Activated CD4-positive, alpha-beta T cell treated with anti-CD3 and anti-CD28 coated beads, Interleukin-2, amount 50 U/mL, for 48 hours (primary cell): ENCODE results near the gene STAT4.
A peak's percentile ranks its signal among the peaks of the same experiment; 100 is the strongest.

ENCODE experiments used
- DNase-seq, 2 experiments: peaks; one replicate each; pipeline ENCODE4 v3.0.0-alpha.2; 2020

STAT4 gene

DNA sequence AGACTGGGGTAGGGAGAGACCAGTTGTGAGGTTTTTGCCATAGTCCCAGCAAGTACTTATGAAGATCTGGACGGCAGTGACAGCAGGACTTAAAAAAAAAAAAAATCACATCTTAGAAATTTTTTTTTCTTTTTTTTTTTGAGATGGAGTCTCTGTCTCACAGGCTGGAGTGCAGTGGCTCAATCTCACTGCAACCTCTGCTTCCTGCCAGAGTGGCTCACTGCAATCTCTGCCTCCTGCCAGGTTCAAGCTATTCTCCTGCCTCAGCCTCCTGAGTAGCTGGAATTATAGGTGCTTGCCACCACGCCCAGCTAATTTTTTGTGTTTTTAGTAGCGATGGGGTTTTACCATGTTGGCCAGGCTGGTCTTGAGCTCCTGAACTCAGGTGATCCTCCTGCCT is 22.4 kb upstream of the STAT4 start:
- no peak for DNase-seq

DNA sequence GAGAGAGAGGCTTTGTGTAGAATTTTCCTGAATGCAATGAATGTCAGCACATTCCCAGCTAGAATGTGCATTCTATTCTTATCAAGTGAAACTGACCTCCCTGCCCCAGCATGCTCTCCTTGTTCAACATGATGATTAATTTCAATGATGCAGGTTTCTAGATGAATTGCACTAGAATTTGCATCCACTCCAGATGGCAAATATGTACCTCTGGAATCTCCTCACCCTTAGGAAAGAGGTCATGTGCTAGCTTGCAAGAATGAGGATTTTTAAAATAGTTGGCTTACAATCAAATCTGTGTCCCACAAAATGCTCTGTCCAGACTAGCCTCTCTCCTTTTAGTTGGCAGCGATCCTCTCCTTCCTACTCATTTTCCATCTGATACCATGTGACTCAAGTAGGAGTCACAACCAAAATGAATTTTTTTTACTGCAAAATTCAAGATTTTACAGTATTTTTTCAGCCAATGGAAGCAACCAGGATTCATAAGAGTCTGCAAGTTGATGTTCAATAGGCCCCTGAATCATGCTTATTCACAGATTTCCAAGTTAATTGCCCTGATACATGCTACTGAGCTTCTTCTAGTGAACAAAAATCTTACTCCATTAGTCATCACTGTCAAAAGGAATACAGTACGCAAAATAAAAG is 21.0 kb upstream of the STAT4 start:
- no peak for DNase-seq

DNA sequence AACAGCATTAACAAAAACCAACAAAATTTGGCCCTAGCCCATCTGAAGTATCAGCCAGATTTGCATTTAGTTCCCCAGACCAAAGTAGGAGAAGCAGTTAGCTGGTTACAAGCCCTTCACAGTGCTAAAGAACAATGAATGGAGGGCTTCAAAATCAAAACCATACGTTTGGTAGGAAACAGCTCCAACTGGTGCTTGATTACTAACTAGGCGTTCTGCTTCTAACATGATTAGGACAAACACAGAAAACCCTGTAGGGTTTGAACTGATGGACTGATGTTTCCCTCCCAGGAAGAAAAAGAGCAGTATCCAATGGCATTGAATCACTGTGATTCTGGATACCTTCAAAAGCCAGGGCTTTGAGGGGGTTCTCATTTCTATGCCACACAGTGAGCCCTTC is 20.5 kb upstream of the STAT4 start:
- no peak for DNase-seq

DNA sequence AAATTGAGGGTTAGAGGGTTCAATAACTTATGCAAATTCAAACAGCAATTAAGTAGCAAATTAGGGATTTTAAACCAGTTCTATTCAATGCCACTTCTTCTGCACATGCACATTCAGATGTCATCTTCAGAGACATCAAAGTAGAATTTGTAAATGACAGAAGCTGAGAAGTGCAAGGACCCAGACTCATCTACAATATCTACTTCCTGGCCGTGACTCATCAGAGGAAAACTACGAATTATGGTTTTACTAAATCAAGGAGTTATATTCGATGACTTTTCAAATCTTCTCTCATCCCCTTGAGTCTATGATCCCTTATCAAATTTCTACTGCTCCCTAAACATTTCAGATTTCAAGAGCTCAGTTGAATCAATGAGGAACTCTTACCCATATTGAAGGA is 20.0 kb upstream of the STAT4 start:
- DNase-seq = no peak

DNA sequence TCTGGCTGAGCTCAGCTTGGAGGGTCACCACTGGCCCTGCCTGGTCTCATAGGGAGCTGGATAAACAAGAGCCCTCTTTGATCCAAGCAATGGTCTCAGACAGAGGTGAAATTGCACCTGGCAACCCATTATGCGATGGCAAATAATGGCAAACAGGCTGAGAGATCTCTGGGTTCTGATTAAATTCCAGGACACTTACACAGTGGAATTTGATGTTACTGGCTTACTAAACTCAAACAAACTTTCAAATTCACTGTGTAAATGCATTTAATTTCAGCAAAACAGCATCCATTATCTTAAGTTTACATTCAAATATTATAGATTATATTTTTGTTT is 19.5 kb upstream of the STAT4 start:
- DNase-seq = no peak

DNA sequence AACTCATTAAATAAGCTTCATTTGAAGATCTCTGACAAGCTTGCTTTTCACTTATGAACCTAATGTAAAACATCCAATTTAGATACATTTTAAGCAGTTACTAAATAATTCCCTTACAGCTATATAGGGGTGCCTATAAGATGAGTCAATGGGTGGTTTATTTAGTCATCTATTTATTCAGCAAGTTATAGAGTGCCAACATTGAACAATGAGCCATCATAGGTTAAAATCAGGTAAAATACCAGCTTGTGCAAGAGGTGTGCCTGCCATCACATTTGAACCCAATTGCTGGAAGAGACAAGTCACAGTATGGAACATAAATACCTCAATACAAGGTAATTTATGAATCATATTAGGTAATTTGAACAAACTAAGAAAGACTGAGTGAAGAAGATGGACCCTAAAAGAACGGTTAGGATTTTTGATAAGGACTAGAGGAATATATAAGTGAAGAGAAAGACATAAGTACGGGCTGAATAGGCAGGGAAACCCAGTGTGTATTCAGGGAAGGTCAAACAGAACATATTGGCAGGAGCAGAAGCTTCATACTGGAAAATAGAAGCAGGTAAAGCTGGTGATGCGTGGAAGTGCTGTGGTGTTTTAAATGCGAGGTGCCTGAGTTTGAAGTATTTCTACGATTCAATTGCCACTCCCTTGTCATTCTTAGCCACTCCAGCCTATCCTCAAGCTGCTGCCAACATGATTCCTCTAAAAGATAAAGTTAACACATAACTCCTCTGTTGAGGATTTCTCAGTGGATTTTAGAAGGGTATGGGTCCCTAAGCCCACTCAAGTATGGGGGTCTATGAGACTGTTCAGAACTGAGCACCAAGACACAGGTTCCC is 18.9 kb upstream of the STAT4 start:
- DNase-seq = no peak

DNA sequence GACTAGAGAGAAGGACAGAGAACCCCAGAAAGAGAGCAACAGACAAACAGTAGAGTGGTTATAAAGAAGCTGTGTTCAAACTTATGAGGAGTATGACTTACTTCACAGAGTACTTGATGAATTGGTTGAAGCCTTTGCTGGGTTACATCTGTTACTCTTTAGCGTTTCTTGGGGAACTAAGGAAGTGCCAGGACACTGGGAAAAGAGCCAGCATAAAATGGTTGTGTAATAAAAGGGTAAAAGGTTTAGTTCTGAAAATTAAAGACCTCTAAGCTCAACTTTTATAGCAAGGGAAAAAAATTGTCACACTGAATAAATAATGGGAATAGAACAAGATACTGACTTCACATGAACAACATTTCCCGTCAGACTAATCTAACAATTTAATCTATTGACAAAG is 17.0 kb upstream of the STAT4 start:
- no peak for DNase-seq

DNA sequence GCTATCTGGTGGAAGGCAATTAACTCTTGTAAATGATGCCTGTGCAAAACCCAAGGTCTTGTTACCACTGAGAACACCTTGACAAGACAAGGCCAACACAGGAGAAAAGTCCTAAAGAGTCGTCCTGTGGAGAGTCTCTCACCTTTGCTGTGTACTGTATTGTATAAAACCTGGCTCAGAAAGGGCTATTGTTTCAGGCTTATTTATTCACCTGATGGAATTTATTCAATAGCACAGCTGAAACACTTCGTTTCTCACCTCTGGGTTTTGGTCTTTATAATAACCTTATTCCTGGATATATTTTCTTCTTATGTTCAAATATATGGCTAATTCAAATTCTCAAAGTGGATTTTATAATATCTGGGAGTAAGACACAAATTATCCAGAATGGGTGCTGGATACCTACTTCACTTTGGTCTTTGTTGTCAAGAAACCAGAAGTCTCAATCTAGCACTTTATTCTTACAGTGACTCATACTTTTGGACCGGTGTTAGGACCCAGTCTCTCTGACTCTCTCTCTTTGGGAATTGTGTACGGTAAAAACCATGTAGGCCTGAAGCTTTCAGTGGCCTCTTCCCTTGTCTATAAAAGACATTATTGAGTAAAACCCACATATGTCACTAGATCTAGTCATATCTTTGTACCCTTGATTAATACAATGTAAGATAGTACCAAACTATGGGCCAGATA is 16.1 kb upstream of the STAT4 start:
- DNase-seq = no peak

DNA sequence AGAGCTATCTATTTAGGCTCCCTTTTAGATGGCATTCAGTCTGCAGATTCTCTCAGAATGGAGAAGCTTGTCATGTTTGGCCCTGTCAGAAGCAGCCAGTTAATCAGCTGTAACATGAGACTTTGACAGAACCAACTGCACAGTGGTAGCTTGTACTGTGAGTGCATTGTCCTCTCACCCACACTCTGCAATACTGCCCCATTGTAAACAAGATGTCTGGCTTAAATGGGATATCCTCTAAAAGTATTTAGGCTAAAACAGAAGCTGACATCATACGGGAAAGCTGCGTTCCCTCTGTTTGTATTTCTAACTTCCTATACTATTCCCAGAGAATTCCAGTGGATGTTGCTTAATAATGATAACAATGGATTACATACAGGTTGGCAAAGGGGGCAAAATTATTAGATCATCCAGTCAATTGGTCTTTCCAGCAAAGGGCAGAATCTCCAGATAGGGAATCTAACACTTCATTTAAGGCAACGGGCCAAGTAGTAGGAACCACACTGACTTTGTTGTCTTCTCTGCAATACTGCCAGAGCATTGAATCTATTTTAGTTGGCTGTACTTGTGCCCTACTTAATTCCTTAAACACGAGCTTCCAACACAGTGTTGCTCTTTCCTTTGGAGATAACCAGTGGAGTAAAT is 15.4 kb upstream of the STAT4 start:
- no peak for DNase-seq

DNA sequence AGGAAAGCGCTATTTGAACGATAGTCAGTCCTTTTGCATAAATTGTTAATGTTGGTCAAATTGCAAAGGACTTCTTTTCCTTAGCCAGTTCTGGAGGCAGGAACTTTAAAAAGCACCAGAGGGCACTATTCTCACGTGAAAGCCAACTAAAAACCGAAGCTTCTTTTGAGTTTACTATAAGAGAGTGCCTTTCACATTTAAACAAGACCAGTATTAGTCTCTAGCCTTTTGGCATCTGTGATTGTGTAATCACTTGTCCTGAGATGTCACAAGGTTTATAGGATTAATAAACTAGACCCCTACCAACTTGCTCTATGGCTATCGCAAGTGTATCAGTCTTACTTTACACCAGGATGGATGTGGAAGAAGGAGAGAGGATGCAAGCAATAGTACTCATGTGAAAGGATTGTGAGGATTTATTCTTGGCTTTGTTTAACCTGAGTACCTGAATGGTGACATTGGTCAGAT is 14.4 kb upstream of the STAT4 start:
- DNase-seq = no peak

DNA sequence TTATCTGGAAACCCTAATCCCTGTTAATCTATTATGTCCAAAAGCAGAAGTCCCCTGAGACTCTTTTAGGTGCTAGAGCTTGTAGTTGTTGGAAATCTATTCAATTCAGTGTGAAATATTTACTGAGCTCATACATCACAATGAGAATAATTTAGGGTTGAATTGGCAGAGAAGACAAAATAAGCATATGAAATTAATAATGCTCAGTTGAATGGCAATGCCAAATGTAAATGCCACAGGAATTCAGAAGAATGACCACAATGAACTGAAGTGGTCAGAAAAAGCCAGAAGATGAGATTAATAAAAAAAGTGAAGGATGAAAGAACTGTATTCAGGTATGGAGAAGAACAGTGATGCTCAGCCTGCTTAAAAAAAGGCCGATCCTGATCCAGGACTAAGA is 8.0 kb upstream of the STAT4 start:
- no peak for DNase-seq

DNA sequence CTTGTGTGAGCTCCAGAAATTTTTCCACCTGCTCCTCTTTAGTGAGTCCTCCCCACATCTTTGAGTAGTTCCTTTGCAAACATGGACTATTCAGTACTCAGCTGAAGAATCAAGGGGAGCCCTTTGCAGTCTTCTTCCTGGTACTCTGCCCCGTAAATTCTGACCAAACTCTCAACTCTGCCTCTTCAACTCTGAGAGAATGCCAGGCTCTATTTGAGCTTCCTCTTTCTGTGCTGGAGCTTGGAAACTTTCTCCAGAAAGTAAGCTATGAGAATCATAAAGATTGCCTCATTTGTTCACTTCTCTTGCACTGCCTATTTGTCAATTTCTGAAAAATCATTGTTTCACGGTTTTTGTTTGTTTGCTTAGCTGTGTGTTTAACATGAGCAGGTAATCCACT is 7.4 kb upstream of the STAT4 start:
- DNase-seq = no peak

DNA sequence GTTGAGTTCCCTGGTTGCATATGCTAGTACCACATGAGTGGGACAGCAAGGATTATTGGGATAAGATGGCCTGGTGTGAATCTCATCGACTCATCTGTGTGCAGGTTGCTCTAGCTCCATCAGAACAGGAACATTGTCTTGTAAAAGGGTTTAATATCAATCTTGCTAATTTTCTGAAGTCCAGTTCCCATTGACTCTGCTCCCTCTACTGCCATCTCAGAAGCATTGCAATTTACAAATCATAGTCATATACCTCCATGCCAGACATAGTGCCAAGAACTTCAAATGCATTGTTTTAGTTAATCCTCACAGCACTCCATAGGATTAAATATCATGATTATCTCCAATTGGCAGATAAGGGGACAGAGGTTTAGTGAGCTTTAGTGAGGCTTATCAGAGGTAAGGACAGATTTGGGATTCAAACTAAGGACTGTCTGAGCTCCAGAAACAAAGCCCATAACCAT is 4.8 kb upstream of the STAT4 start:
- no peak for DNase-seq

DNA sequence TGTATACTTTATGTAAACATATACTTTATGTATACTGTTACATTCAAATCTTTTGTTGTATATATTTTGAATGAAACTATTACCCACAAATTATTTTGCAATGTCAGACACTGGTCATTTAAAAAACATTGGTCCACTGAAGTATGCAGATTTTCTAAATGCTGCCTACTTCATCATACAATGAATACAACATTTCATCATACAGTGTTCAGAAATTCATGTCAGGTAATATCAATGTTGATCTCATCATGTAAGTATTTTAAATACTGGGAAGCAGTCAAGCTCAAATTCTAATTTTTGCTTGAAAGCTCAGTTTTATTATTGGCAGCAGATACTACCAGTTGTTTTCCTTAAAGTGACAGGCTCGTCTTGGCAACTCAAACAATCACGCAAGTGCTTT is 2.9 kb upstream of the STAT4 start:
- DNase-seq = no peak

DNA sequence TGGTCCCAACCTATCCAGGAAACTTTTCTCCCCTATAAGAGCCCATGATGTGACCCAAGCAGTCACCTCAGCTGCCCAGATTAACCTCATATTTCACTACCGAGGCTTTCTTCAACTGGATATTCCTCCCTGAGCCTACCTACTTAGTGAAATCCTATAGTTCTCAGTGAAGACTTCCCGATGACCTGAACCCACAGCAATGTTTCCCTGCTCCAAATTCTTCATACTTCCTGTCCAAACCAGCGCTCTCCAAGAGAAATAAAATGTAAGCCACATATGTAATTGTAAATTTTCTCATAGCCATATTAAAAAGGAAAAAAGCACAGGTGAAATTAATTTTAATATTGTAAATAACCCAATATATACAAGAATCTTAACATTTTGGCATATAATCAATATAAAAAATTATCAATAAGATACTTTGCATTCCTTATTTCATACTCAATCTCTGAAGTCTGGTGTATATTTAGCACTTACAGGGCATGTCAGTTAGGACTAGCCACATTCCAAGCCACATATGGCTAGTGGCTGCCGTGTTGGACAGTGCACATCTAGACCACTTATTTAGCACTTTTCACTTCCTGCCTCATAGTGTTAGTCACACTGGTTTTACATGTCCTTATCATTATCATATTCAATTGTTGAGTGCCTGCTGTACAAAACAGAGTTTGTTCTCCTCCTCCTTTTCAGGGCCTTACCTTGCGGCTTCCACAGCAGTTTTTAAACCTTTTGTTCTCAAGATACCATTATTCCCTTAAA is 1.9 kb upstream of the STAT4 start:
- no peak for DNase-seq

DNA sequence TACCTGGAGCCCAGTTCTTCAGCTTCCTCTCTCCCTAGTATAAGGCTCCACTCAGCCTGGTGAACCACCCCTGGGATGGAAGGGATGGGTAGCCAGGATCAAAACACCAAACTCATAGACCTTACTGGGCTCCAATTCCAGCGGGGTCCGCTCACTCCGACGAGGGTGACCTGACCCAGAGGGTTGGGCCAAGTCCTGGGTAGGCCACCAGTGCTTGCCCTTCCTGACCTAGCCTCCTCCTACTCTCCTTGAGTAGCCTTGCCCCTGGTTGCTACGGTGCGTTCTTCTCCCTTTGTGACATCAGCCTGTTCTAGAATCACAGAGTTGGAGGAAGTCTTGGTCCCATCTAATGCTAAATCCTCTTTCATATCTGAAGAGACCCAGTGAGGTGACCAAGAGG is 537 bp upstream of the STAT4 start:
- peak in 1 of 2 experiments; percentile 45 for DNase-seq

DNA sequence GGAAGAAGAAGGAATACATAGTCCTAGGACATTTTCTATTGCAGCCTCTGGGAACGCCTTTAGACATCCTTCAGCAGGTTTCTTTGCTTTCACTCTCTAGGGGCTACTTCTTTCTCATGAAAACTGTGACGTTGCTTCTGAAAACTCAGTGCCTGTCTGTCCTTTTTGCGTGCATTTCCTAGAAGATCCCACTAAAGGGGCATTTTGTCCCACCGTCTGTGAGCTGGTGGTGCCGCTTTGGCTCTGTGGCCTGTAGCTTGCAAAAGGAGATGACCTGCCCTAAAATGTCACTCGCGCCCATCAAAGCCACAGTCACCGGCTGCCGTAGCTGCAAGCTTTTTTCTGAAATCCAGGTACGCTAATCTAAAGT is 579 bp downstream of the STAT4 start:
- DNase-seq = no peak

DNA sequence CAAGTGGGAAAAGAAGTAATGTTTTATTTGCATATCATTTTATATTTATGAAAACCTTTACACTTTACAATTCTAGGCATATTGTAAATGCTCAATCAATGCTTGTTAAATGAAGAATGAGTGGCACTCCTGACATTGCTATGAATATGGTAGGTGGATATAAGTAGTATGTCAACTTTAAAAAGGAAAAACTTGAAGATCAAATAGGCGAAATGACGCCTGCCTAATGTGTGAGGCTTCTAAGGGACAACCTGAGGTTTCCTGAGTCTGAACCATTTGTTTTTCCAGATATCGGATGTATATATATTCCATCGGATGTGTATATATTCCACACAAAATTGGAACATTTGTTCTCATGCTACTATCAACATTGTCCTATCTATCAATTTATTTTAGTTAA is 1.4 kb downstream of the STAT4 start:
- DNase-seq = no peak

DNA sequence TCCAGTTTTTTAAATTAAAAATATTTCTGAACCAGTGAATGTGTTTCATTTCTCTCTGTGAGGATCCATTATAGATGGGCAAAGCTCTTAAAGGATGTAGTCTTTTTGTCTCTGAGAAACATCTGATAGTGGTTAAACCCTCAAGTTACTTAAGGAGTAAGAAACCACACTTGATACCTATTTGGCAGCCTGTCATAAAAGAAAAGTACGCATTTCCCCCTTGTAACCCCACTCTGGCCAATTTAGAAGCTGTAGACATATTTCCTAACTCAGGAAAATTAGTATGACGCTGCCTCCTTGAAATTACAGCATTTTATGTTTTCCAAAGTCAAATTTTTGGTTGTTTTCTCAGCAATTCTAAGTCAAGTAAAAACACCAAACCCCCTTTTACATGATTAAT is 2.0 kb downstream of the STAT4 start:
- DNase-seq = no peak

DNA sequence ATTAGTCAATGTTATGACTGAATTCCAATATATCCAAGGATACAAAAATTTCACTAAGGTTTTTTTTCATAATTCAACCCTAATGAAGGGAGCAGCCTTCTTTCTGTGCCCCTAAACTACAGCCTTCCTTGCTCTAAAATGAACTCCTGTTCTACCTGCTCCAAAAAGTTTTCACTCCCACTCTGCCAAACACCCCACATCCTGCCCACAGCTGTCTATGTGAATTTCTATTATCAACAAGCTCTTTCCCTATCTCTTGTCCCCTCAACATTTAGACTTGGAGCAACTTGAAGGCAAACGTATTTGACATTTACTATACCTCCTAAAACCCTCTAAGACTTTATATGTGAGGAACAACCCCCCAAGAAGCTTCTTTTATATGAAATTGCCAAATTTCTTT is 2.5 kb downstream of the STAT4 start:
- no peak for DNase-seq

DNA sequence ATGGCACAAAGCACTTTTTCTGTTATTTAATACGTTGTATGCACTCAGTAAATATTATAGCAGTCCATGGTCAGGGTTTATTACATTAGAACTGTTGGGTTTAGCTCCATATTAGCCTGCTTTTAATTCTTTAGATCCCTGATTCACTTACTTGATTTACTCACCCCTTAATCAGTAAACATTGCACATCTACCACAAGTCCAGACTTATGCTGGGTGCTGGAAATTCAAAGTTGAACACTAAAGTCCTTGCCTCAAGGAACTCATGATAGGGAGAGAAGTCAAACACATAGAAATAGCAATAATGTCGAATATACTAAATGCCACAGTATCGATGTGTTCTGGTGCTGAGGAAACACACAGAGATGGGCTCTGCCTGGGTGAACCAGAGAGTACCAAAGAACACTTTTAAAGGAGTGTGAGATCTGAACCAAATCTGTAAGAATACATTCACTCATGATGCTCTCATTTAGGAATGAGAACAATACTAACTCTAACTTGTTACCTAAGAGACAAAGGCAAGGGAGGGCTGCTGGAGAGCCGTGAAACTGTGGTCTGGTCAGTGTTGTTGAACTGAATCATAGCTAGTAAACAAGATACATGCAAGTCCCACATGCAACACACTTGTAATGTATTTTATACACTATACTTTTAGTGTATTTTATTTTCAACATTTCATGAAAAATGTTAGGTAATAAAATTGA is 4.9 kb downstream of the STAT4 start:
- no peak for DNase-seq

DNA sequence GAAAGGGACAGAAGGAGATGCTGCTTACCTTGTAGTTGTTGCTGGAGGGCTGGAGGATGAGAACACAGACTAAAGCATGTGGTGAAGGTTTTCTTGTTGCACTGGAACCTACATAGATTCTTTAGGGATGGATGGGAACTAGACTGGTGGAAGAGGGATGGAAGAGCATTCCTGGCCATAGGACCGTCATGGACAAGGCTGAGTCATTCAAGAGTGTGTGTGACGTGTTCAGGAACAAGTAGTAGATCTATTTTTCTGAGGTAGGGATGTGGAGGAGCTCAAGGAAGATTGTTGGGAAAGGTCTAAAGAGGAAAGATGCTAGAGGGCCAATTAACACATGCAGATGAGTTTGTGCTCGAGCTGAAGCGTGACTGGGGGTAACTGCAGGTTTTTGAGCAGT is 6.6 kb downstream of the STAT4 start:
- DNase-seq = no peak
